ENCODE measurements around the gene KCTD21.

The KCTD21 gene

DNA sequence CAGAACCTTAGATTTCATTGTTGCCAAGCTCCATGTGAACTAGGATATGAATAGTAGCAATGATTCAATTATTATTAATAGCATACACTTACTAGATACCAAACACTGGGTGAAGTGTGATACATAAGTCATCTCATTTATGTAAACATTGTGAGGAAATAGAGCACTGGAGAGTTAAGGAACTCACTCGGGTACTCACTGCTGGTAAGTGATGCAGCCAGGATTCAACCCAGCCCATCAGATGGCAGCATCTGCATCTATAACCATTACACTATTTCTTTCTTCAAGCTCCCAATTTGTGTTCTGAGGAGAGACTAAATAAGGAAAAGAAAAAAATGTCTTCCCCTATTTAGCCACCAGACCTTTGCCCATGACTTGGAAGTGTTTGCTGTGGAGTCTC is 38.8 kb downstream of the KCTD21 start:
- DNase-seq (ENCODE audit: low read depth, low spot score), result peak; percentile 66
- peak overlapping the region; percentile 21 for H3K27ac ChIP-seq

GRCh38 chr11:78147807-78148206 is 40.6 kb downstream of the KCTD21 start:
- no peak overlapping the region for H3K27ac ChIP-seq
- DNase-seq (ENCODE audit: low read depth, low spot score), result no peak

- DNase-seq (ENCODE audit: low read depth, low spot score), result no peak
- no peak overlapping the region for H3K27ac ChIP-seq
Measured at GRCh38 chr11:78145511-78146025, 42.9 kb downstream of the KCTD21 start.

DNA sequence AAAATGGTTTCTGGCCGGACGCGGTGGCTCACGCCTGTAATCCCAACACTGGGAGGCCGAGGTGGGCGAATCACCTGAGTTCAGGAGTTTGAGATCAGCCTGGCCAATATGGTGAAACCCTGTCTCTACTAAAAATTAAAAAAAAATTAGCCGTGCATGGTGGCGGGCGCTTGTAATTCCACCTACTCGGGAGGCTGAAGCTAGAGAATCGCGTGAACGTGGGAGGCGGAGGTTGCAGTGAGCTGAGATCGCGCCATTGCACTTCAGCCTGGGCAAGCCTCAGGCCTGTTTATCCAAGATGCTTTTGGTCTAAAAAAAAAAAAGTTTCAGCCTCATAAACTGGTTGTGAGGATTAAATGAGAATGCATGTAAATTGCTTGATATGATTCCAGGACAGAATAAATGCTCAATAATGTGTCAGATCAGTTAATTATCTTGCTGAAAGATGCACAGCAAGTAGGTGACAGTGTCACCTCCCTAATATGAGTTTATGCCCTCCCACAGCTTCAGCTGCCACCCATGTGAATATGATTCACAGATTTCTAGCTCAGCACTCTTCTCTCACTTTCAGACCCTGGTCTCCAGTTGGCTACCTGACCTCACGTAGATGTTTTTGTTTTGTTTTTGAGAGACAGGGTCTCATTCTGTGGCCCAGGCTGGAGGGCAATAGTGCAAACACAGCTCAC is 47.9 kb downstream of the KCTD21 start:
- no peak overlapping the region for H3K27ac ChIP-seq
- no peak for DNase-seq (ENCODE audit: low read depth, low spot score)

DNA sequence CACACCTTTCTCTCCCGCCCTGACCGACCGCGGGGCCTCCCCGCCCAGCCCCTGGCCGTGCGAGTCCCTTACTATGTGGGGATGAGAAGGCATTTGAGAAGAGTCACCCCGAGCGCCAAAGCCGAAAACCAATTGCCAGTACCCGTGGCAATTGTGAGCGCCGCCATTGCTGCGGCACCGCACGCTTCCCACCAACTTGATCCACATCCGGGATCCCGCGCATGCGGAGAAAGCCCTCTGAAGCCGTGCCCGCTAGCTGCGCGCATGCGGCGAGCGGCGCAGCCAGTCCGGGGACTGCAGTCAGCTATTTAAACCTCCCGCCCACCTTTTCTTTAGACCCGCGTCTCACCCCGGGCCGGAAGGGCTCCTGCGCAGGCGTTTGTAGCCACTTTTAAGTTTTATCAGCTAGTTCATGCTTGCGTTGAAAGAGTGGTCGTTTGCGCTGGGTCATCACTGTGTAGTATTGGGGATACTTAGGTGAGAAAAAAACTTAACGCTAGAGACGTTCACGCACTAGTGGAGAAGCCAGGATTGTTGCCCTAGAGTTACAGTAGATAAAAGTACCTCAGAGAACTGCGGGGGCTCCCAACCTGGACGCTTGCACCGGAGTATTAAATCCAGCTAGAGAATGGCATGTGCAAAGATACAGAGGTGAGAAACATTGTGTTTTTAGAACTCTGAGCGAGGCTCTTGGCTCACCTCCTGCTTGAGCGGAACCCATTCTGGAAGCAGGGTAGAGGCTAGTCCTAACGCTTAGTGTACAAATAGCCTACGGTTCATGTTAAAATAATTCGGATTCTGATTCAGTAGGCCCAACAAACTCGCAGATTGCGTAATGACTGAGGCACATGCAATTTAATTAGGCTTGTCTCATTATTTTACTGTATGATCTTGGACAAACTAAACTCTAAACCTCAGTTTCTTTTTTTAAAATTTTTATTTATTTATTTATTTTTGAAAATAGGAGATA is 48.7 kb downstream of the KCTD21 start, which contains the start of gene ALG8:
Gene ALG8 (minus strand): TSS at position 205 of the 970 bp plus-strand sequence. CDS start 38 bp downstream, at position 167.
- DNase-seq (ENCODE audit: low read depth, low spot score), result peak; percentile 64

DNA sequence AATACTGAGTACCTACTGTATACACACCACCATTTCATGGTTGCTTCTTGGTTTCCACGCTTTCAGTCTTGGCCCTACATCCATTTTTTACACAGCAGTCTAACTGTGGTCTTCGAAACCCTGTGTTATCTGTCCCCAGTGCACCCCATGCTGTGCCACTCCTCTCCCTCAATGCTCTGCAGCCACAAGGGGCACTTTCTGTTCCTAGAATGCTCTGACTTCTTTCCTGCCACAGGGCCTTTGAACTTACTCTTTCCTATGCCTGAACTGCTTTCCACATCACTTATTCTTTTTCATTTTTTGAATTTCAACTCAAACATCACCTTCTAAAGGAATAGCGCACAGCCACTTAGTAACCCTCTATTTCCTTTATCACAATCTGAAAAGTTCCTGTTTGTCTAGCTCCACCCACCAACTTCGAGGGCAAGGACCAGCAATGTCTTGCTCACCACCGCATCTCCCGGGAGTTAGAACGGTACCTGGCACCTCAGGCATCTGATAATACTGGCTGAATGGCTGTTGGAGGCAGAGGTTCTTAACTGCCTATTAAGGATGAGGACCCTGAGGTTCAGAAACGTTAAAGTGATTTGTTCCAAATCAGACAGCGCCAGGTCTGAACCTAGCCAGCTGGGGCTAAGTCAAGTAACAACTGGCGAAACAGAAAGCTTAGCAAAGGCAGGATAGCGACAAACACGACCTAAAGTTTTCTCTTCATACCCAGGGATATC is 49.6 kb downstream of the KCTD21 start:
- peak overlapping the region; percentile 69 for H3K27ac ChIP-seq
- DNase-seq (ENCODE audit: low read depth, low spot score), result no peak

More for the DNA sequence above, 48.7 kb downstream of the KCTD21 start, which contains the start of gene ALG8:
- peak within 1 kb of the TSS; percentile 69 for H3K27ac ChIP-seq

- peak overlapping the region; percentile 69 for H3K27ac ChIP-seq
- no peak for DNase-seq (ENCODE audit: low read depth, low spot score)
Measured at GRCh38 chr11:78138291-78138690, 50.1 kb downstream of the KCTD21 start.

DNA sequence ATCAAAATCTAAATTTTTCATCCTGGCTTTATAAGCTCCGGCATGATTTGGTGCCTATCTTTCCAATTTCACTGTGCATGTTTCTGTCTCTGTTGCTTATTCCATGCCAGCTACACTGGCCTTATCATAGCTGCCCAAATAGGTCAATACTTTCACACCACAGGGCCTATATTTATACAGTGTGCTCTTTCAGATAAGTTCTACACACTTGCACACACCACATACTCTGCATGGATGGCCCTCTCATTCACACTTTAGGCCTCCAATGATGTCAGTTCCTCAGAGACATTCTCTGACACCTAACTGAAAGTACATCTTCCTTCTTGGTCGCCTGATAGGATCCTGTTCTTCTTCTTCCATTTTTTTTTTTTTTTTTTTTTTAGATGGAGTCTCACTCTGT is 56.0 kb downstream of the KCTD21 start:
- DNase-seq (ENCODE audit: low read depth, low spot score), result no peak
- H3K27ac ChIP-seq, result peak overlapping the region; percentile 49

GRCh38 chr11:78131956-78132355 is 56.5 kb downstream of the KCTD21 start:
- DNase-seq (ENCODE audit: low read depth, low spot score), result peak; percentile 64
- peak overlapping the region; percentile 49 for H3K27ac ChIP-seq

- no peak overlapping the region for H3K27ac ChIP-seq
- no peak for DNase-seq (ENCODE audit: low read depth, low spot score)
Measured at GRCh38 chr11:78127403-78127802, 61.0 kb downstream of the KCTD21 start.

All from epithelial cell of prostate (primary cell).